GM12878 (cell line): ENCODE measurements around the gene NFS1.
"Not testable (repeated sequence)": the region's sequence is repeated elsewhere in the genome, so short reads cannot be mapped to it uniquely, and the experiment has no call there.

ENCODE experiments used
- BRCA1 ChIP-seq: IDR thresholded peaks from 2 replicates; pipeline ENCODE4 v1.6.1; 2011; ENCODE audit warnings: low read depth, low read length, improper control_type of control experiment
- EP300 ChIP-seq, 2 experiments: fragments of 150-350 bp in 1 of 2; IDR thresholded peaks; 2 replicates each; pipeline ENCODE4 v1.6.1; 2011 to 2012; ENCODE audit warnings: low read depth in 2 of 2, low read length in 2 of 2, borderline replicate concordance in 1 of 2, improper control_type of control experiment in 1 of 2, inconsistent platforms in 1 of 2; ENCODE audit not compliant: control insufficient read depth in 1 of 2
- HDAC6 ChIP-seq: fragments of 200-600 bp; sonication (generic); IDR thresholded peaks from one replicate; pipeline ENCODE4 v1.8.0; 2017; ENCODE audit warnings: antibody characterized with exemption; ENCODE audit not compliant: unreplicated experiment
- NFYA ChIP-seq: IDR thresholded peaks from 2 replicates; pipeline ENCODE4 v1.6.1; 2011; ENCODE audit warnings: low read depth, mild to moderate bottlenecking, low read length, improper control_type of control experiment, borderline replicate concordance
- POLR2A ChIP-seq: IDR thresholded peaks from 2 replicates; pipeline ENCODE4 v1.6.1; 2011; ENCODE audit warnings: low read depth, mild to moderate bottlenecking, low read length
- TF ChIP-seq, protein P1 (sequence below): IDR thresholded peaks from 2 replicates; pipeline ENCODE4 v1.6.1; 2012; ENCODE audit warnings: low read depth, low read length, improper control_type of control experiment
- TF ChIP-seq, protein P2 (sequence below), 3 experiments: IDR thresholded peaks in 2 of 3; conservative IDR thresholded peaks in 1 of 3; 2 replicates each; pipeline ENCODE4 v1.5.1; 2011; ENCODE audit warnings: low read depth in 3 of 3, low read length in 3 of 3, mild to moderate bottlenecking in 3 of 3, control low read depth in 2 of 3, moderate library complexity in 2 of 3, inconsistent platforms in 1 of 3, mixed read lengths in 1 of 3; ENCODE audit not compliant: control insufficient read depth in 2 of 3, insufficient read depth in 1 of 3; ENCODE audit errors: extremely low read depth in 1 of 3
- TF ChIP-seq, protein P3 (sequence below): fragments of 450-650 bp; IDR thresholded peaks from 2 replicates; pipeline ENCODE4 v1.6.1; 2017; ENCODE audit warnings: mild to moderate bottlenecking, moderate library complexity

DNA sequence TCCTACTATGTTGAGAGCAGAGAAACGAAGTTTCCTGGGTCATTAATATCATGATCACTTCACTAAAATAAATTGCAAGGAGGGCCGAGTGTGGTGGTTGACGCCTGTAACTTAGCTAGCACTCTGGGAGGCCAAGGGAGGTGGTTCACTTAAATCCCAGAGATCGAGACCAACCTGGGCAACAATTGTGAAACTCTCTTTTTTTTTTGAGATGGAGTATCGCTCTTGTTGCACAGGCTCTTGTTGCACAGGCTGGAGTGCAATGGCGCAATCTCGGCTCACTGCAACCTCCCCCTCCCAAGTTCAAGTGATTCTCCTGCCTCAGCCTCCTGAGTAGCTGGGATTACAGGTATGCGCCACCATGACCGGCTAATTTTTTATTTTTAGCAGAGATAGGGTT is 14.0 kb upstream of the NFS1 start:
- not testable (repeated sequence) for TF ChIP-seq HDAC6; EP300 (IDR thresholded peaks at IDR 0.05; ENCODE audit: borderline replicate concordance in 1 of 2, control insufficient read depth in 1 of 2, low read depth in 2 of 2, low read length in 2 of 2); BRCA1; NFYA
- TF ChIP-seq, protein P1, sequence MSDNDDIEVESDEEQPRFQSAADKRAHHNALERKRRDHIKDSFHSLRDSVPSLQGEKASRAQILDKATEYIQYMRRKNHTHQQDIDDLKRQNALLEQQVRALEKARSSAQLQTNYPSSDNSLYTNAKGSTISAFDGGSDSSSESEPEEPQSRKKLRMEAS: not testable (repeated sequence)
- TF ChIP-seq, protein P2, sequence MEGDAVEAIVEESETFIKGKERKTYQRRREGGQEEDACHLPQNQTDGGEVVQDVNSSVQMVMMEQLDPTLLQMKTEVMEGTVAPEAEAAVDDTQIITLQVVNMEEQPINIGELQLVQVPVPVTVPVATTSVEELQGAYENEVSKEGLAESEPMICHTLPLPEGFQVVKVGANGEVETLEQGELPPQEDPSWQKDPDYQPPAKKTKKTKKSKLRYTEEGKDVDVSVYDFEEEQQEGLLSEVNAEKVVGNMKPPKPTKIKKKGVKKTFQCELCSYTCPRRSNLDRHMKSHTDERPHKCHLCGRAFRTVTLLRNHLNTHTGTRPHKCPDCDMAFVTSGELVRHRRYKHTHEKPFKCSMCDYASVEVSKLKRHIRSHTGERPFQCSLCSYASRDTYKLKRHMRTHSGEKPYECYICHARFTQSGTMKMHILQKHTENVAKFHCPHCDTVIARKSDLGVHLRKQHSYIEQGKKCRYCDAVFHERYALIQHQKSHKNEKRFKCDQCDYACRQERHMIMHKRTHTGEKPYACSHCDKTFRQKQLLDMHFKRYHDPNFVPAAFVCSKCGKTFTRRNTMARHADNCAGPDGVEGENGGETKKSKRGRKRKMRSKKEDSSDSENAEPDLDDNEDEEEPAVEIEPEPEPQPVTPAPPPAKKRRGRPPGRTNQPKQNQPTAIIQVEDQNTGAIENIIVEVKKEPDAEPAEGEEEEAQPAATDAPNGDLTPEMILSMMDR (IDR thresholded peaks at IDR 0.05 in 2 of 3, conservative IDR thresholded peaks at IDR 0.05 in 1 of 3; ENCODE audit: control insufficient read depth in 2 of 3, extremely low read depth in 1 of 3, insufficient read depth in 1 of 3, low read depth in 3 of 3, low read length in 3 of 3): not testable (repeated sequence)
- peak; percentile 16; the same call in 1 of the 2 replicates for TF ChIP-seq POLR2A
- TF ChIP-seq, protein P3, sequence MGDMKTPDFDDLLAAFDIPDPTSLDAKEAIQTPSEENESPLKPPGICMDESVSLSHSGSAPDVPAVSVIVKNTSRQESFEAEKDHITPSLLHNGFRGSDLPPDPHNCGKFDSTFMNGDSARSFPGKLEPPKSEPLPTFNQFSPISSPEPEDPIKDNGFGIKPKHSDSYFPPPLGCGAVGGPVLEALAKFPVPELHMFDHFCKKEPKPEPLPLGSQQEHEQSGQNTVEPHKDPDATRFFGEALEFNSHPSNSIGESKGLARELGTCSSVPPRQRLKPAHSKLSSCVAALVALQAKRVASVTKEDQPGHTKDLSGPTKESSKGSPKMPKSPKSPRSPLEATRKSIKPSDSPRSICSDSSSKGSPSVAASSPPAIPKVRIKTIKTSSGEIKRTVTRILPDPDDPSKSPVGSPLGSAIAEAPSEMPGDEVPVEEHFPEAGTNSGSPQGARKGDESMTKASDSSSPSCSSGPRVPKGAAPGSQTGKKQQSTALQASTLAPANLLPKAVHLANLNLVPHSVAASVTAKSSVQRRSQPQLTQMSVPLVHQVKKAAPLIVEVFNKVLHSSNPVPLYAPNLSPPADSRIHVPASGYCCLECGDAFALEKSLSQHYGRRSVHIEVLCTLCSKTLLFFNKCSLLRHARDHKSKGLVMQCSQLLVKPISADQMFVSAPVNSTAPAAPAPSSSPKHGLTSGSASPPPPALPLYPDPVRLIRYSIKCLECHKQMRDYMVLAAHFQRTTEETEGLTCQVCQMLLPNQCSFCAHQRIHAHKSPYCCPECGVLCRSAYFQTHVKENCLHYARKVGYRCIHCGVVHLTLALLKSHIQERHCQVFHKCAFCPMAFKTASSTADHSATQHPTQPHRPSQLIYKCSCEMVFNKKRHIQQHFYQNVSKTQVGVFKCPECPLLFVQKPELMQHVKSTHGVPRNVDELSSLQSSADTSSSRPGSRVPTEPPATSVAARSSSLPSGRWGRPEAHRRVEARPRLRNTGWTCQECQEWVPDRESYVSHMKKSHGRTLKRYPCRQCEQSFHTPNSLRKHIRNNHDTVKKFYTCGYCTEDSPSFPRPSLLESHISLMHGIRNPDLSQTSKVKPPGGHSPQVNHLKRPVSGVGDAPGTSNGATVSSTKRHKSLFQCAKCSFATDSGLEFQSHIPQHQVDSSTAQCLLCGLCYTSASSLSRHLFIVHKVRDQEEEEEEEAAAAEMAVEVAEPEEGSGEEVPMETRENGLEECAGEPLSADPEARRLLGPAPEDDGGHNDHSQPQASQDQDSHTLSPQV: not testable (repeated sequence)
